Neuronal stem cell (in vitro differentiated cells): ENCODE measurements around the gene MYO16.

Experiments used
- DNase-seq: peaks from one replicate; pipeline ENCODE4 v3.0.0-alpha.2; 2013; ENCODE audit warnings: low spot score
- H2AFZ ChIP-seq: one replicate; pipeline ENCODE4 v1.6.1; 2013; ENCODE audit warnings: mild to moderate bottlenecking, low read length, inconsistent platforms
- H2AK5ac ChIP-seq: 2 replicates; pipeline ENCODE4 v1.6.1; 2013; ENCODE audit warnings: low read depth, mild to moderate bottlenecking, inconsistent platforms, low read length, moderate library complexity, mixed read lengths
- H2BK120ac ChIP-seq: 2 replicates; pipeline ENCODE4 v1.6.1; 2013; ENCODE audit warnings: low read depth, mild to moderate bottlenecking, inconsistent platforms, low read length, moderate library complexity, mixed read lengths
- H2BK12ac ChIP-seq: one replicate; pipeline ENCODE4 v1.6.1; 2013; ENCODE audit warnings: low read length, inconsistent platforms
- H2BK15ac ChIP-seq: 2 replicates; pipeline ENCODE4 v1.6.1; 2013; ENCODE audit warnings: mild to moderate bottlenecking, low read length, inconsistent platforms, mixed read lengths
- H2BK5ac ChIP-seq: one replicate; pipeline ENCODE4 v1.6.1; 2013; ENCODE audit warnings: inconsistent platforms, mild to moderate bottlenecking, low read length, moderate library complexity
- H3K14ac ChIP-seq: one replicate; pipeline ENCODE4 v1.6.1; 2013; ENCODE audit warnings: low read length, inconsistent platforms
- H3K18ac ChIP-seq: 2 replicates; pipeline ENCODE4 v1.6.1; 2013; ENCODE audit warnings: low read length, inconsistent platforms
- H3K23ac ChIP-seq: 2 replicates; pipeline ENCODE4 v1.6.1; 2013; ENCODE audit warnings: low read depth, mild to moderate bottlenecking, mixed read lengths, low read length, inconsistent platforms; ENCODE audit not compliant: poor library complexity
- H3K27ac ChIP-seq: replicated peaks from 3 replicates; pipeline ENCODE4 v1.5.1; 2013; ENCODE audit warnings: low read length, inconsistent platforms
- H3K27me3 ChIP-seq, 3 experiments: 2 replicates each; pipeline ENCODE4 v1.6.1; 2013; ENCODE audit warnings: low read length in 3 of 3, mild to moderate bottlenecking in 2 of 3, inconsistent platforms in 1 of 3, low read depth in 1 of 3, mixed read lengths in 1 of 3, moderate library complexity in 1 of 3; ENCODE audit not compliant: control insufficient read depth in 3 of 3, insufficient read depth in 3 of 3
- H3K36me3 ChIP-seq, 2 donors: replicated peaks in 1 of 2; 2 replicates each; pipeline ENCODE4 v1.6.1; 2013; ENCODE audit warnings: low read length in 2 of 2; ENCODE audit not compliant: control insufficient read depth in 2 of 2, insufficient read depth in 2 of 2
- H3K4ac ChIP-seq: 2 replicates; pipeline ENCODE4 v1.6.1; 2013; ENCODE audit warnings: inconsistent platforms, mild to moderate bottlenecking, low read length, moderate library complexity
- H3K4me1 ChIP-seq, 2 donors: 1 replicate in 1 of 2; 2 replicates in 1 of 2; pipeline ENCODE4 v1.6.1; 2013; ENCODE audit warnings: low read length in 2 of 2, low read depth in 1 of 2; ENCODE audit not compliant: control insufficient read depth in 2 of 2, insufficient read depth in 1 of 2
- H3K4me2 ChIP-seq: one replicate; pipeline ENCODE4 v1.6.1; 2013; ENCODE audit warnings: mild to moderate bottlenecking, low read length, inconsistent platforms; ENCODE audit not compliant: insufficient read depth, poor library complexity, severe bottlenecking
- H3K4me3 ChIP-seq, 2 donors: 2 replicates each; pipeline ENCODE4 v1.5.1; 2013; ENCODE audit warnings: low read length in 2 of 2, mild to moderate bottlenecking in 2 of 2, inconsistent platforms in 1 of 2, moderate library complexity in 1 of 2
- H3K79me1 ChIP-seq: one replicate; pipeline ENCODE4 v1.6.1; 2013; ENCODE audit warnings: low read depth, mild to moderate bottlenecking, inconsistent platforms, low read length, moderate library complexity
- H3K9ac ChIP-seq: one replicate; pipeline ENCODE4 v1.6.1; 2013; ENCODE audit warnings: mild to moderate bottlenecking, low read depth, low read length, inconsistent platforms; ENCODE audit not compliant: poor library complexity
- H3K9me3 ChIP-seq, 2 donors: replicated peaks in 1 of 2; 2 replicates each; pipeline versions ENCODE3 to v1.6.1; 2013; ENCODE audit warnings: low read length in 2 of 2, mild to moderate bottlenecking in 2 of 2, inconsistent platforms in 1 of 2, low read depth in 1 of 2, mixed read lengths in 1 of 2, moderate library complexity in 1 of 2; ENCODE audit not compliant: control insufficient read depth in 2 of 2, insufficient read depth in 1 of 2
- H4K8ac ChIP-seq: one replicate; pipeline ENCODE4 v1.6.1; 2013; ENCODE audit warnings: low read depth, mild to moderate bottlenecking, inconsistent platforms, low read length, moderate library complexity
- H4K91ac ChIP-seq: one replicate; pipeline ENCODE4 v1.6.1; 2013; ENCODE audit warnings: low read length, low read depth, mild to moderate bottlenecking, inconsistent platforms; ENCODE audit not compliant: poor library complexity
- WGBS, 2 donors: extraction: QIAGEN DNeasy Blood & Tissue Kit; methylation state at CpG; one replicate each; pipeline ENCODE4 v1.1.7; 2013; ENCODE audit warnings: missing lambda C conversion rate in 2 of 2, mixed read lengths in 1 of 2; ENCODE audit not compliant: insufficient read length in 2 of 2, insufficient replicate concordance in 1 of 2; ENCODE audit errors: extremely low coverage in 2 of 2; 5-methylcytosine and 5-hydroxymethylcytosine counted together

MYO16 gene

GRCh38 chr13:109154146-109154545, 524.7 kb downstream of the MYO16 start:
- Histone ChIP-seq H2BK120ac (no peak overlapping the region), H3K27ac (no peak overlapping the region), H2BK12ac (no peak overlapping the region), H3K27me3 (no peaks in the 10 kb centered on the region), H4K91ac (no peak overlapping the region), H3K23ac (no peak overlapping the region), H3K9ac (no peak overlapping the region), H3K14ac (no peak overlapping the region), H3K79me1 (no peaks in the 10 kb centered on the region), H4K8ac (no peak overlapping the region), H3K9me3 (no peaks in the 10 kb centered on the region), H2BK15ac (no peak overlapping the region), H3K4me2 (no peak overlapping the region), H3K4ac (no peak overlapping the region), H2AK5ac (no peak overlapping the region), H3K18ac (no peak overlapping the region), H3K4me3 (no peak overlapping the region), H3K36me3 (no peaks in the 10 kb centered on the region), H2BK5ac (no peak overlapping the region), H3K4me1 (peaks cover 11 to 15% of the 10 kb centered on the region in 2 donors), H2AFZ (no peak overlapping the region)
- no peak for DNase-seq
- no CpG with 5 or more reads among the region's 8 CpGs for WGBS, 2 donors

- H2BK5ac ChIP-seq = no peak overlapping the region
- no peak overlapping the region for H3K18ac ChIP-seq
- H4K91ac ChIP-seq = no peak overlapping the region
- no peak overlapping the region for H2BK15ac ChIP-seq
- no peak overlapping the region for H3K9ac ChIP-seq
- H3K36me3 ChIP-seq = no peaks in the 10 kb centered on the region
- H2BK120ac ChIP-seq = no peak overlapping the region
- H3K4me2 ChIP-seq = no peak overlapping the region
- no peak overlapping the region for H3K4me3 ChIP-seq
- H2AFZ ChIP-seq = no peak overlapping the region
- H3K4me1 ChIP-seq = peaks cover 13 to 15% of the 10 kb centered on the region in 2 donors
- H3K23ac ChIP-seq = no peak overlapping the region
- H2AK5ac ChIP-seq = no peak overlapping the region
- H3K27me3 ChIP-seq = no peaks in the 10 kb centered on the region
- no CpG with 5 or more reads among the region's 8 CpGs for WGBS, 2 donors
- H4K8ac ChIP-seq = no peak overlapping the region
- no peak overlapping the region for H2BK12ac ChIP-seq
- no peak overlapping the region for H3K27ac ChIP-seq
- no peak overlapping the region for H3K4ac ChIP-seq
- H3K14ac ChIP-seq = no peak overlapping the region
- H3K79me1 ChIP-seq = no peaks in the 10 kb centered on the region
- DNase-seq = no peak
- H3K9me3 ChIP-seq = no peaks in the 10 kb centered on the region
Observed at GRCh38 chr13:109154546-109154945, 525.1 kb downstream of the MYO16 start.

- Histone ChIP-seq H2AK5ac (no peak overlapping the region), H2BK15ac (no peak overlapping the region), H3K27me3 (no peaks in the 10 kb centered on the region), H2AFZ (no peak overlapping the region), H3K9ac (no peak overlapping the region), H3K4ac (no peak overlapping the region), H2BK5ac (no peak overlapping the region), H3K23ac (no peak overlapping the region), H3K14ac (no peak overlapping the region), H2BK120ac (no peak overlapping the region), H3K36me3 (no peaks in the 10 kb centered on the region), H2BK12ac (no peak overlapping the region), H3K4me1 (peaks cover 14% of the 10 kb centered on the region in 2 donors), H3K79me1 (no peaks in the 10 kb centered on the region), H3K18ac (no peak overlapping the region), H3K27ac (no peak overlapping the region), H3K9me3 (no peaks in the 10 kb centered on the region), H4K8ac (no peak overlapping the region), H4K91ac (no peak overlapping the region), H3K4me3 (no peak overlapping the region), H3K4me2 (no peak overlapping the region)
- DNase-seq = no peak
- no CpG with 5 or more reads among the region's 13 CpGs for whole genome bisulfite sequencing, 2 donors
Observed at GRCh38 chr13:109154966-109155761, 525.8 kb downstream of the MYO16 start.

- no peaks in the 10 kb centered on the region for H3K36me3 ChIP-seq
- no peak overlapping the region for H3K4ac ChIP-seq
- no peaks in the 10 kb centered on the region for H3K79me1 ChIP-seq
- H3K4me2 ChIP-seq = no peak overlapping the region
- no peak for DNase-seq
- H2BK120ac ChIP-seq = no peak overlapping the region
- H3K27ac ChIP-seq = no peak overlapping the region
- H3K4me1 ChIP-seq = peaks cover 9 to 15% of the 10 kb centered on the region in 2 donors
- no peaks in the 10 kb centered on the region for H3K9me3 ChIP-seq
- no peak overlapping the region for H4K91ac ChIP-seq
- no peak overlapping the region for H3K14ac ChIP-seq
- H3K27me3 ChIP-seq = no peaks in the 10 kb centered on the region
- WGBS, 2 donors = no CpG with 5 or more reads among the region's 16 CpGs
- peak overlapping the region; percentile 34 for H2BK12ac ChIP-seq
- no peak overlapping the region for H3K4me3 ChIP-seq
- H3K18ac ChIP-seq = peak overlapping the region; percentile 82
- no peak overlapping the region for H4K8ac ChIP-seq
- peak overlapping the region; percentile 21 for H2AK5ac ChIP-seq
- no peak overlapping the region for H2AFZ ChIP-seq
- H3K23ac ChIP-seq = no peak overlapping the region
- H2BK15ac ChIP-seq = no peak overlapping the region
- H3K9ac ChIP-seq = peak overlapping the region; percentile 51
- H2BK5ac ChIP-seq = no peak overlapping the region
Observed at GRCh38 chr13:109156181-109156935, 526.9 kb downstream of the MYO16 start.
